Measurements from ENCODE around the gene DEF6.
"Not testable (repeated sequence)": the region's sequence is repeated elsewhere in the genome, so short reads cannot be mapped to it uniquely, and the experiment has no call there.

DEF6 gene

GRCh38 chr6:35311390-35312075 lies 13.9 kb downstream of the DEF6 start:
- no peak for DNase-seq

GRCh38 chr6:35312076-35312800 lies 14.6 kb downstream of the DEF6 start:
- no peak for DNase-seq

- DNase-seq = no peak
Observed at GRCh38 chr6:35312807-35313206, 15.2 kb downstream of the DEF6 start.

GRCh38 chr6:35317483-35318195 lies 20.0 kb downstream of the DEF6 start:
- no peak for DNase-seq

GRCh38 chr6:35318196-35319171 lies 20.9 kb downstream of the DEF6 start:
- peak; percentile 69 for DNase-seq

- no peak for DNase-seq
Observed at GRCh38 chr6:35319346-35320030, 21.9 kb downstream of the DEF6 start.

GRCh38 chr6:35320031-35320410 lies 22.4 kb downstream of the DEF6 start:
- DNase-seq = no peak

- DNase-seq = no peak
Observed at GRCh38 chr6:35321091-35321490, 23.5 kb downstream of the DEF6 start.

GRCh38 chr6:35327349-35328027 lies 29.9 kb downstream of the DEF6 start:
- DNase-seq = no peak

GRCh38 chr6:35328108-35328723 lies 30.6 kb downstream of the DEF6 start:
- no peak for DNase-seq

GRCh38 chr6:35328965-35329364 lies 31.3 kb downstream of the DEF6 start:
- not testable (repeated sequence) for DNase-seq

GRCh38 chr6:35330541-35331119 lies 33.0 kb downstream of the DEF6 start:
- DNase-seq = peak; percentile 10

GRCh38 chr6:35332074-35332887 lies 34.7 kb downstream of the DEF6 start:
- peak; percentile 75 for DNase-seq

- no peak for DNase-seq
Observed at GRCh38 chr6:35341557-35341956, 43.9 kb downstream of the DEF6 start.

- peak; percentile 87 for DNase-seq
Observed at GRCh38 chr6:35342258-35343091, 44.9 kb downstream of the DEF6 start, which contains the start of gene PPARD. TSS of gene PPARD (plus strand) at chr6:35342558. CDS start at chr6:35411088, 68,530 bp downstream.

GRCh38 chr6:35343092-35343834 lies 45.6 kb downstream of the DEF6 start:
- no peak for DNase-seq

- no peak for DNase-seq
Observed at GRCh38 chr6:35343835-35344550, 46.4 kb downstream of the DEF6 start.
